HG03575 (cell line): ENCODE data around the gene NEK6.

Experiments
- ATAC-seq: cut with Tn5 transposase; IDR thresholded peaks from one replicate; pipeline ENCODE4 v1.9.1; 2021; ENCODE audit not compliant: unreplicated experiment, insufficient number of reproducible peaks, low FRiP score; ENCODE audit errors: extremely low read depth

NEK6 gene

GRCh38 chr9:124272118-124272517 is 14.4 kb downstream of the NEK6 start:
- ATAC-seq = no peak

- no peak for ATAC-seq
These were observed 15.2 kb downstream of the NEK6 start for GRCh38 chr9:124272979-124273378.

GRCh38 chr9:124273427-124274160 is 15.8 kb downstream of the NEK6 start:
- ATAC-seq = no peak

- ATAC-seq = no peak
These were observed 16.5 kb downstream of the NEK6 start for GRCh38 chr9:124274226-124274625.

- no peak for ATAC-seq
These were observed 17.0 kb downstream of the NEK6 start for GRCh38 chr9:124274738-124275137.

GRCh38 chr9:124277420-124277819 is 19.7 kb downstream of the NEK6 start:
- no peak for ATAC-seq

- ATAC-seq = no peak
These were observed 20.3 kb downstream of the NEK6 start for GRCh38 chr9:124278054-124278540.

GRCh38 chr9:124279531-124280175 is 21.9 kb downstream of the NEK6 start:
- no peak for ATAC-seq

- no peak for ATAC-seq
These were observed 22.5 kb downstream of the NEK6 start for GRCh38 chr9:124280176-124280691.

- no peak for ATAC-seq
These were observed 24.2 kb downstream of the NEK6 start for GRCh38 chr9:124281931-124282371.

GRCh38 chr9:124282442-124283227 is 24.9 kb downstream of the NEK6 start:
- no peak for ATAC-seq

GRCh38 chr9:124283228-124283814 is 25.6 kb downstream of the NEK6 start:
- no peak for ATAC-seq

- ATAC-seq = no peak
These were observed 26.6 kb downstream of the NEK6 start for GRCh38 chr9:124284237-124284831.

- ATAC-seq = no peak
These were observed 27.2 kb downstream of the NEK6 start for GRCh38 chr9:124284940-124285441.

GRCh38 chr9:124285490-124285889 is 27.7 kb downstream of the NEK6 start:
- no peak for ATAC-seq

- no peak for ATAC-seq
These were observed 28.1 kb downstream of the NEK6 start for GRCh38 chr9:124285903-124286291.

GRCh38 chr9:124286292-124286931 is 28.7 kb downstream of the NEK6 start:
- no peak for ATAC-seq

- no peak for ATAC-seq
These were observed 32.4 kb downstream of the NEK6 start for GRCh38 chr9:124290053-124290591.
